DOHH2 (cell line): ENCODE results near the gene ARFGEF3.

Experiments
- H3F3A ChIP-seq: fragments of 200-600 bp; sonication (generic), shearing (Covaris generic); 2 replicates; pipeline ENCODE4 v1.6.0; 2016; ENCODE audit warnings: antibody characterized with exemption, mild to moderate bottlenecking; ENCODE audit not compliant: control insufficient read depth, insufficient read depth
- H3K27ac ChIP-seq: fragments of 200-600 bp; sonication (generic); 2 replicates; pipeline ENCODE4 v1.5.1; 2014; ENCODE audit warnings: low read depth, mild to moderate bottlenecking, low read length, moderate library complexity
- H3K27me3 ChIP-seq: fragments of 200-600 bp; sonication (generic); 2 replicates; pipeline ENCODE4 v1.6.1; 2014; ENCODE audit warnings: mild to moderate bottlenecking, low read length, mixed read lengths; ENCODE audit not compliant: control insufficient read depth
- H3K36me3 ChIP-seq: fragments of 200-600 bp; sonication (generic); 2 replicates; pipeline ENCODE4 v1.6.1; 2014; ENCODE audit warnings: mild to moderate bottlenecking, low read length, moderate library complexity, mixed read lengths; ENCODE audit not compliant: control insufficient read depth
- H3K4me1 ChIP-seq: fragments of 200-600 bp; sonication (generic); 2 replicates; pipeline ENCODE4 v1.6.1; 2014; ENCODE audit warnings: mild to moderate bottlenecking, low read length, mixed read lengths; ENCODE audit not compliant: control insufficient read depth
- H3K4me2 ChIP-seq: fragments of 200-600 bp; sonication (generic); 2 replicates; pipeline ENCODE4 v1.6.0; 2014; ENCODE audit warnings: mild to moderate bottlenecking, low read length, moderate library complexity
- H3K4me3 ChIP-seq: fragments of 200-600 bp; sonication (generic); 2 replicates; pipeline ENCODE4 v1.5.1; 2014; ENCODE audit warnings: mild to moderate bottlenecking, low read length, mixed read lengths
- H3K79me2 ChIP-seq: fragments of 200-600 bp; sonication (generic); 2 replicates; pipeline ENCODE4 v1.6.1; 2014; ENCODE audit warnings: mild to moderate bottlenecking, low read length, mixed read lengths; ENCODE audit not compliant: control insufficient read depth
- H3K9me2 ChIP-seq: fragments of 200-600 bp; sonication (generic); replicated peaks from 2 replicates; pipeline ENCODE4 v1.6.1; 2014; ENCODE audit warnings: mild to moderate bottlenecking, low read length, mixed read lengths; ENCODE audit not compliant: control insufficient read depth
- H3K9me3 ChIP-seq: fragments of 200-600 bp; sonication (generic); 2 replicates; pipeline ENCODE4 v1.6.1; 2014; ENCODE audit warnings: antibody characterized with exemption, low read length, mixed read lengths; ENCODE audit not compliant: control insufficient read depth, insufficient read depth
- H4K20me1 ChIP-seq: fragments of 200-600 bp; sonication (generic); 2 replicates; pipeline ENCODE4 v1.6.0; 2014; ENCODE audit warnings: low read depth, mild to moderate bottlenecking, antibody characterized with exemption, low read length, moderate library complexity; ENCODE audit not compliant: control insufficient read depth, insufficient read depth
- CTCF ChIP-seq: fragments of 200-600 bp; sonication (generic); IDR thresholded peaks from one replicate; pipeline ENCODE4 v1.5.1; 2014; ENCODE audit warnings: antibody characterized with exemption, mild to moderate bottlenecking, low read depth, low read length; ENCODE audit not compliant: poor library complexity, severe bottlenecking
- EZH2phosphoT487 ChIP-seq: fragments of 200-600 bp; sonication (generic); IDR thresholded peaks from 2 replicates; pipeline ENCODE4 v1.6.1; 2017; ENCODE audit warnings: borderline replicate concordance, mild to moderate bottlenecking, antibody characterized with exemption, low read length, moderate library complexity, mixed read lengths

Gene ARFGEF3

GRCh38 chr6:138161338-138162110 is at the start of gene ARFGEF3:
Gene ARFGEF3, plus strand, starts transcription at chr6:138161939. Its CDS starts 148 bp downstream, at chr6:138162087.
- H3K9me3 ChIP-seq = no peaks in the 10 kb centered on the region; the same call in 1 of the 2 replicates

GRCh38 chr6:138113588-138114210 is 48.0 kb upstream of the ARFGEF3 start:
- Histone ChIP-seq H3K4me3 (no peak overlapping the region), H3K79me2 (no peaks in the 10 kb centered on the region), H3F3A (no peaks in the 10 kb centered on the region), H4K20me1 (no peaks in the 10 kb centered on the region), H3K27me3 (peaks cover 4% of the 10 kb centered on the region), H3K36me3 (no peaks in the 10 kb centered on the region), H3K4me2 (no peak overlapping the region), H3K27ac (no peak overlapping the region), H3K4me1 (peaks cover 14% of the 10 kb centered on the region), H3K9me3 (no peaks in the 10 kb centered on the region), H3K9me2 (no peaks in the 10 kb centered on the region)
- TF ChIP-seq EZH2phosphoT487 (no peak), CTCF (no peak)

More at GRCh38 chr6:138161338-138162110, at the start of gene ARFGEF3:
- no peaks in the 10 kb centered on the region; the same call in 1 of the 2 replicates for H3K9me2 ChIP-seq
- TF ChIP-seq EZH2phosphoT487 = no peak
- no peak for TF ChIP-seq CTCF
- H3K36me3 ChIP-seq = no peaks in the 10 kb centered on the region
- H4K20me1 ChIP-seq = no peaks in the 10 kb centered on the region
- H3K79me2 ChIP-seq = no peaks in the 10 kb centered on the region
- peaks cover 21% of the 10 kb centered on the region for H3K27me3 ChIP-seq
- no peaks in the 10 kb centered on the region for H3F3A ChIP-seq
- H3K4me1 ChIP-seq = no peaks in the 10 kb centered on the region
- no peak within 1 kb of the TSS for H3K4me3 ChIP-seq
- no peak within 1 kb of the TSS for H3K27ac ChIP-seq
- no peak within 1 kb of the TSS for H3K4me2 ChIP-seq

- no peak for TF ChIP-seq EZH2phosphoT487
- TF ChIP-seq CTCF = no peak
- Histone ChIP-seq H3K9me2 (no peaks in the 10 kb centered on the region), H3F3A (no peaks in the 10 kb centered on the region), H3K27me3 (no peaks in the 10 kb centered on the region), H3K4me3 (peak overlapping the region; percentile 61), H3K4me1 (peaks cover 14% of the 10 kb centered on the region), H3K9me3 (no peaks in the 10 kb centered on the region), H3K27ac (0 out of 2 replicates have a peak overlapping the region, but pooled peaks have one; percentile 38), H4K20me1 (no peaks in the 10 kb centered on the region), H3K4me2 (peak overlapping the region; percentile 76), H3K36me3 (no peaks in the 10 kb centered on the region), H3K79me2 (no peaks in the 10 kb centered on the region)
These were observed 46.5 kb upstream of the ARFGEF3 start for GRCh38 chr6:138115201-138115600.
